Kidney epithelial cell (primary cell): ENCODE measurements around the gene LHFPL6. TPM values are rescaled to one million over a fixed set of nuclear protein-coding genes. Genes with fewer than 3 reads are reported as not detected.

Experiments used
- DNase-seq: peaks from one replicate; pipeline ENCODE4 v3.0.0-alpha.2; 2010; ENCODE audit warnings: low read depth
- H3K27me3 ChIP-seq: 2 replicates; pipeline ENCODE4 v1.6.0; 2011; ENCODE audit warnings: low read length; ENCODE audit not compliant: control insufficient read depth, insufficient read depth
- H3K36me3 ChIP-seq: 2 replicates; pipeline ENCODE4 v1.5.1; 2011; ENCODE audit warnings: low read length; ENCODE audit not compliant: control insufficient read depth, insufficient read depth
- H3K4me3 ChIP-seq: 2 replicates; pipeline ENCODE4 v1.5.1; 2011; ENCODE audit warnings: low read depth, mild to moderate bottlenecking, control low read depth, low read length
- total RNA-seq: library from RNA; depleted of rRNA; stranded (reverse); fragments of >200 nt; gene quantifications from 2 replicates; pipeline ENCODE4 v1.2.3, GENCODE V29; 2015
- TF ChIP-seq, protein P1 (sequence below): IDR thresholded peaks from 2 replicates; pipeline ENCODE4 v1.5.1; 2011; ENCODE audit warnings: mild to moderate bottlenecking, moderate library complexity, low read length, control low read depth, inconsistent platforms; ENCODE audit not compliant: insufficient read depth, poor library complexity, severe bottlenecking

Gene LHFPL6
- total RNA-seq, 1 donor from 2014 or later: 7.0 TPM

- TF ChIP-seq, protein P1, sequence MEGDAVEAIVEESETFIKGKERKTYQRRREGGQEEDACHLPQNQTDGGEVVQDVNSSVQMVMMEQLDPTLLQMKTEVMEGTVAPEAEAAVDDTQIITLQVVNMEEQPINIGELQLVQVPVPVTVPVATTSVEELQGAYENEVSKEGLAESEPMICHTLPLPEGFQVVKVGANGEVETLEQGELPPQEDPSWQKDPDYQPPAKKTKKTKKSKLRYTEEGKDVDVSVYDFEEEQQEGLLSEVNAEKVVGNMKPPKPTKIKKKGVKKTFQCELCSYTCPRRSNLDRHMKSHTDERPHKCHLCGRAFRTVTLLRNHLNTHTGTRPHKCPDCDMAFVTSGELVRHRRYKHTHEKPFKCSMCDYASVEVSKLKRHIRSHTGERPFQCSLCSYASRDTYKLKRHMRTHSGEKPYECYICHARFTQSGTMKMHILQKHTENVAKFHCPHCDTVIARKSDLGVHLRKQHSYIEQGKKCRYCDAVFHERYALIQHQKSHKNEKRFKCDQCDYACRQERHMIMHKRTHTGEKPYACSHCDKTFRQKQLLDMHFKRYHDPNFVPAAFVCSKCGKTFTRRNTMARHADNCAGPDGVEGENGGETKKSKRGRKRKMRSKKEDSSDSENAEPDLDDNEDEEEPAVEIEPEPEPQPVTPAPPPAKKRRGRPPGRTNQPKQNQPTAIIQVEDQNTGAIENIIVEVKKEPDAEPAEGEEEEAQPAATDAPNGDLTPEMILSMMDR: no peak
- Histone ChIP-seq H3K27me3 (no peaks in the 10 kb centered on the region), H3K36me3 (no peaks in the 10 kb centered on the region), H3K4me3 (no peak overlapping the region)
- DNase-seq: no peak
These were observed 104.4 kb downstream of the LHFPL6 start for GRCh38 chr13:39498471-39499114.

DNA sequence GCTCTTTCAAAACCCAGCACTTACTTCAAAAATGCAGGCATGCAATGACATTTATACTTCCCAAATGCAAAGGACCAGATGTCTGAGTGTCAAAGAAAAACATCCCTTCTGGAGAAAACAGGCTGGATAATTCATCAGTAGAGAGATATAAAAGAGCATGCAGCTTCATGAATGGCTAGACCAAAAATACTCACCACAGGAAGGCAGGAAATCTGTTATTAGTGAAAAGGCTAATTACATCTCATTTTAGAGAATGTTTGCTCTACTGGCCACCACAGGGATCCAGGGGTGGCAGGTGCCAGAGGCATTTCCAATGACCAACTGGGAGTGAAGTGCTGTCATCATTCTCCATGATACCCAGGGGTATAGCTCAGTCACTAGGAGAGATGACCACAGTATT, 106.5 kb downstream of the LHFPL6 start:
- no peak overlapping the region for H3K4me3 ChIP-seq

DNA sequence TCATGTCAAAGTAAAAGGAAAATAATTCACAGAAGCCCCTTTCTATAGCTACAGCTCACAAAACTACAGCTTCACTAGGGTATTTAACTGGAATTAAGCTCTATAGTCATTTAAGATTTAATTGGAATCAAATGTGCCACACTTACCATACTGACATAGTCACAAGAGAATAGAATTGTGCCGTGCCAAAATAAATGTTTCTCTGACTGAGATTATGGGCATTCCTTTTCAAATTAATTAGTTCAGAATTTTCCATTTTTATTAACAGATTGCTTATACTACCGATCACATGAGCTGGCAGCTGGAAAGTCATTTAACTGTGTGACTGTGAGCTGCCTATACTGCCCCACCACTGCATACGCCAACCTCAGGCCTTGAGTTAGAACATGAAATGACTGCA, 108.4 kb downstream of the LHFPL6 start:
- TF ChIP-seq, protein P1: no peak
- H3K36me3 ChIP-seq: no peaks in the 10 kb centered on the region
- DNase-seq: no peak
- no peaks in the 10 kb centered on the region for H3K27me3 ChIP-seq
- H3K4me3 ChIP-seq: no peak overlapping the region

More for the DNA sequence above, 106.5 kb downstream of the LHFPL6 start:
- no peak for DNase-seq
- TF ChIP-seq, protein P1: no peak
- Histone ChIP-seq H3K36me3 (no peaks in the 10 kb centered on the region), H3K27me3 (no peaks in the 10 kb centered on the region)

DNA sequence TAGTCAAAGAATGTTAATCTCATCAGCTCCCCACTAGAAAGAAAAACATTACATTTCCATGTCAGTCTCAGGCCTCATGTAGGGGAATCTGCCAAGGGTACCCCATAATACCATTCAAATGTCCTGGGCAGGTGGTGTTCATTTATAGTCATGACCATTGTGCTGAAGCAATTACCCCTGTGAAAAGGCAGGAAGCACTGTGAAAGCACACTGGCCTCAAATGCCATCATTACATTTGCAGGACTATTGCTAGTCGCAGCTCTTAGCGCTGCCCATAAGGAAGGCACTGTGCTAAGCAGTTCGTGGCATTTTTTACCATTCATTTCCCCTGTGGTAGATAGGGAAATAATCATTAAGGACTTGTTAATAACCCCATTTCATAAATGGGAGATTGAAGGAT, 109.0 kb downstream of the LHFPL6 start:
- Histone ChIP-seq H3K36me3 (no peaks in the 10 kb centered on the region), H3K27me3 (no peaks in the 10 kb centered on the region), H3K4me3 (no peak overlapping the region)
- no peak for DNase-seq
- TF ChIP-seq, protein P1: no peak

DNA sequence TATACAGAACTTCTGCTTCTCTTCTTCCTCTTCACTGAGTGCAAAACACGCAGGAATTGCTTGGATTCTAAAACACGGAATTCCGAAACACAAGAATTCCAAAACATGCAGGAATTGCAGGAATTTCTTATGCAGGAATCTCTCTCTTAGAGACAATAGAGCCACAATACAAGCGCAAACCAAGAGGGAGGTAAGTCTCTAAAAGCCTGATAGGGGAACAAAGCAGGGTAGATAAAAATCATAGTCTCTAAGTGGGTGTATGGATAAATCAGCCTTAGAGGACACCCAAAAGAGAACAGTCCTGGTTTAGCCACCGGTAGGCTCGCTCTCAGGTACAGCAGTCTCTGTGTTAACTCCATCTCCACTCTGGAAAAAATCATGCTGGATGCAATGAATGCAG, 112.9 kb downstream of the LHFPL6 start:
- H3K27me3 ChIP-seq: no peaks in the 10 kb centered on the region
- no peak for DNase-seq
- no peaks in the 10 kb centered on the region for H3K36me3 ChIP-seq
- TF ChIP-seq, protein P1: no peak
- no peak overlapping the region for H3K4me3 ChIP-seq

DNA sequence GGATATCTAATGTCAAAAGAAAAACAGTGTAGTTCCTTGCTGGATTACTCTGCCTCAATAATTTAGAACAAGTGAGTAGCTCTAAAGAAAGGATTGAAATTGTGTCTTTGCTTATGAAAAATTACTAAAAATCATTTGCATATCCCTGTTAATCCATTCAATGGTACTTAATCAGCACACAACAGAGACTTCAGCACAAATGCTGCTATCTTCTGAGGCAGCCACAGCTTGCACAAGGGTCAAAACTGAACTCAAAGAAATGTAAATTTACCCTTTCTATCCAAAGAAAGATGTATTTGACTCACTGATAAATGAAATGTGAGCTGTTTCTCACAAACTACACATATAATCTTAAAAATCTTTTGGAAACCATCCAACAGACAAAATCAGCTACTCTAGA, 116.2 kb downstream of the LHFPL6 start:
- no peaks in the 10 kb centered on the region for H3K36me3 ChIP-seq
- no peak overlapping the region for H3K4me3 ChIP-seq
- TF ChIP-seq, protein P1: no peak
- H3K27me3 ChIP-seq: no peaks in the 10 kb centered on the region
- DNase-seq: no peak
